Mucosa of descending colon (tissue), 3 donors: ENCODE data around the gene ARID1A. TPM values are rescaled to one million over a fixed set of nuclear protein-coding genes. Genes with fewer than 3 reads are reported as not detected.

Experiments used
- ATAC-seq: fragments of 200-7000 bp; cut with Tn5 transposase; one replicate; pipeline ENCODE4 v1.9.1; 2020; ENCODE audit warnings: mild to moderate bottlenecking, moderate library complexity
- DNase-seq, 3 donors: peaks; one replicate each; pipeline ENCODE4 v3.0.0-alpha.2; 2020
- H3K36me3 ChIP-seq: fragments of 200-600 bp; one replicate; pipeline ENCODE4 v1.8.0; 2021; ENCODE audit warnings: low read depth, mild to moderate bottlenecking
- H3K4me1 ChIP-seq: fragments of 200-600 bp; one replicate; pipeline ENCODE4 v1.8.0; 2021; ENCODE audit warnings: low read depth, mild to moderate bottlenecking
- H3K4me3 ChIP-seq: fragments of 200-600 bp; one replicate; pipeline ENCODE4 v1.8.0; 2021; ENCODE audit warnings: mild to moderate bottlenecking
- H3K9me3 ChIP-seq: fragments of 200-600 bp; one replicate; pipeline ENCODE4 v1.8.0; 2021; ENCODE audit warnings: mild to moderate bottlenecking
- intact Hi-C, 2 donors: fragments of 100-400 bp; cut with DNase I in 1 of 2; cut with micrococcal nuclease in 1 of 2; formaldehyde crosslinking; loops; one replicate each; pipeline versions ENCODE4 v1.11.0 to v1.11.1; 2022; cut with DNase I, micrococcal nuclease
- total RNA-seq, 3 donors: library from RNA; stranded (reverse); fragmentation: NEBNext Ultra II Directional in 2 of 3; extraction: Animal tissue kit (Norgen Biotek cat#: 25700) in 2 of 3; gene quantifications; one replicate each; pipeline versions ENCODE4 v1.2.1 to v1.2.4, GENCODE V29; 2021 to 2023
- TF ChIP-seq, protein P1 (sequence below): fragments of 200-600 bp; IDR thresholded peaks from one replicate; pipeline ENCODE4 v1.8.0; 2022; ENCODE audit warnings: antibody characterized with exemption, mild to moderate bottlenecking
- donor health status: DM: no; HTN: no; CAD: no; lungs with moderate emphysema.
- donor health status: DM: no; HTN: no; CAD: no.
- donor health status: DM: no; HTN: yes; CAD: no.

ARID1A gene
- total RNA-seq, 3 donors from 2014 or later, result 59.9 to 81.2 (median 65.4) TPM

DNA sequence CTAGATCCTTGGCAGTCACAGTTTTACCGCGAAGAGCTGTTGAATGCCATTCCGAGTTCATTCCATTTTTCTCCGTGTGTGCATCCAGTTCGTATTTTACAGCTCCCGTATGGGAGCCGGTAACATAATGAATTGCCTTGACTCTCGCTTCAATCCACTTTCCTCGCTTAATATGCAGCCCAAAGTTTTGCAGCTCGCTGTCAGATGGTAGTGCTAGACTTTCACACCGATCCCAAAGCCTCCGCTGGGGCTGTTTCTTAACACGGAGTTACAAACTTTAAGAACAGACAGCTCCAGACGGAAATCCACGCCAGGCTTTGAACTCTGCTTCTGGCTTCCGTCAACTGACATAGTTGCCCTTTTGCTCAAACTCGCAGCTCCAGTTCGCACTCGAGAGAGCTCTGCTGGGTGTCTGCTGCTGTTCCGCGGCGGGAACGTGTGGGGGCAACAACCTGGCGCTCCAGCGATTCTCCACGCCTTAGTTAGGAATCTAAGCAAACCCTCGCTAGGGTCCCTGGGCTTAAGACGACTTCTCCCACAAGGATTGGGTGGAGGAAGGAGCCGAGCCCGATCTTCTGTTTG lies 3.5 kb upstream of the ARID1A start:
- Histone ChIP-seq H3K4me3 (peak overlapping the region; percentile 20), H3K9me3 (no peaks in the 10 kb centered on the region), H3K4me1 (peaks cover 25% of the 10 kb centered on the region), H3K36me3 (peaks cover 3% of the 10 kb centered on the region)
- TF ChIP-seq, protein P1, sequence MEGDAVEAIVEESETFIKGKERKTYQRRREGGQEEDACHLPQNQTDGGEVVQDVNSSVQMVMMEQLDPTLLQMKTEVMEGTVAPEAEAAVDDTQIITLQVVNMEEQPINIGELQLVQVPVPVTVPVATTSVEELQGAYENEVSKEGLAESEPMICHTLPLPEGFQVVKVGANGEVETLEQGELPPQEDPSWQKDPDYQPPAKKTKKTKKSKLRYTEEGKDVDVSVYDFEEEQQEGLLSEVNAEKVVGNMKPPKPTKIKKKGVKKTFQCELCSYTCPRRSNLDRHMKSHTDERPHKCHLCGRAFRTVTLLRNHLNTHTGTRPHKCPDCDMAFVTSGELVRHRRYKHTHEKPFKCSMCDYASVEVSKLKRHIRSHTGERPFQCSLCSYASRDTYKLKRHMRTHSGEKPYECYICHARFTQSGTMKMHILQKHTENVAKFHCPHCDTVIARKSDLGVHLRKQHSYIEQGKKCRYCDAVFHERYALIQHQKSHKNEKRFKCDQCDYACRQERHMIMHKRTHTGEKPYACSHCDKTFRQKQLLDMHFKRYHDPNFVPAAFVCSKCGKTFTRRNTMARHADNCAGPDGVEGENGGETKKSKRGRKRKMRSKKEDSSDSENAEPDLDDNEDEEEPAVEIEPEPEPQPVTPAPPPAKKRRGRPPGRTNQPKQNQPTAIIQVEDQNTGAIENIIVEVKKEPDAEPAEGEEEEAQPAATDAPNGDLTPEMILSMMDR, result peak; percentile 14
- ATAC-seq, result peak; percentile 56
- intact Hi-C loops, result loop anchor here (5.0 to 10.0 kb wide), 2 partner anchors 92 to 95 kb away; partner anchors contain the start of gene PIGV (in 2 of the 2)
- peak; percentile 85 to 90 (median 88) for DNase-seq

- H3K36me3 ChIP-seq, result peaks cover 3% of the 10 kb centered on the region
- intact Hi-C loops, result loop anchor here (5.0 to 10.0 kb wide), 2 partner anchors 92 to 94 kb away; partner anchors contain the start of gene PIGV (in 2 of the 2)
- no peaks in the 10 kb centered on the region for H3K9me3 ChIP-seq
- peak; percentile 96 to 97 (median 97) for DNase-seq
- H3K4me3 ChIP-seq, result peak overlapping the region; percentile 20
- peaks cover 25% of the 10 kb centered on the region for H3K4me1 ChIP-seq
- TF ChIP-seq, protein P1, result no peak
- ATAC-seq, result peak; percentile 73
Observed at GRCh38 chr1:26692793-26693490, 2.9 kb upstream of the ARID1A start.

DNA sequence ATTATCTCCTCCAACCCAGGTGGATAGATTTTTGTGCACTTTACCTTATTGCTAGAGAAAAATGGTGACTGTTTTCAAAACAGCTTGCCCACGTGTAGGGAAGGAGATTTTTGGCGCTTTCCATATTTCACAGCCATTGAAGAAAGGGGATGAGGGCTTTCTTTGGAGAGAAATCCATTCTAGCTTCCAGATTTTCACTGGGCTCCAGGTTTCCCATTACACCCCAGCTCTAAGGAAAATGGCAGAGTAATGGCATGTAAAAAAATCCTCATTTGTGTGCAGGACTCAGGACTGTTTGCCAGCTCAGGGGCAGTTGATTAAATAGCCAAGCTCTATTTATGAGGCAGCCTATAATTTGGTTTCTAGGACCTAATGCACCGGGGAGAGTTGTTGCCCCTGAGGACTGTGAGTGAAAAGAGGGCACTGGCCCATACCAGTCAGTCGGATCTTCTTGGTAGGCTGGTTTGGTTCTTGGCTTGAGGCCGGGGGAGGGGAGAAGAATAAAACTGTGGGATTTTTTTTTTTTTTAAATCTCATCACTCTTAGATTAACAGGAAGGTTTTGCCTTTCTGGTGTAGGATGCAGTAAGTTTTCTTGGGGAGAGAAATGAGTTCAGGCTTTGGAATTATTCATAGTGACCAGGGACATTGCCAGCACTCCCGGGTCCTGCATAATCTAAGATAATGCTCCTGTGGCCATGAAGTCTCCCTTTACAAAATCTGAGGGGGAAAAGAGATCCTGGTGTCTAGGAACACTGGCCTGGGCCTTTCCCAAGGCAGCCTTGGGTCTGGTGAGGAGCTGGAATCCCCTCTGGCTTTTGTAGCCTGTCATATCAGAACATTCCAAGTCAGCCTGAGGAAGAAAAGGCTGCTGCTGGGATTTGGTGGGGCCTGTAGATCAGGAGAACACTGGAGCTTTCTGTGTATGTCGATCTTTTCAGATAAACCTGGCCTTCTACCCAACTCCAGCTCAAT lies 1.9 kb upstream of the ARID1A start:
- Histone ChIP-seq H3K4me3 (no peak overlapping the region), H3K9me3 (no peaks in the 10 kb centered on the region), H3K36me3 (peaks cover 8% of the 10 kb centered on the region), H3K4me1 (peaks cover 34% of the 10 kb centered on the region)
- intact Hi-C loops, result loop anchor here (5.0 to 10.0 kb wide), 2 partner anchors 91 to 93 kb away; partner anchors contain the start of gene PIGV (in 2 of the 2)
- no peak for DNase-seq
- TF ChIP-seq, protein P1, result no peak
- ATAC-seq, result no peak

DNA sequence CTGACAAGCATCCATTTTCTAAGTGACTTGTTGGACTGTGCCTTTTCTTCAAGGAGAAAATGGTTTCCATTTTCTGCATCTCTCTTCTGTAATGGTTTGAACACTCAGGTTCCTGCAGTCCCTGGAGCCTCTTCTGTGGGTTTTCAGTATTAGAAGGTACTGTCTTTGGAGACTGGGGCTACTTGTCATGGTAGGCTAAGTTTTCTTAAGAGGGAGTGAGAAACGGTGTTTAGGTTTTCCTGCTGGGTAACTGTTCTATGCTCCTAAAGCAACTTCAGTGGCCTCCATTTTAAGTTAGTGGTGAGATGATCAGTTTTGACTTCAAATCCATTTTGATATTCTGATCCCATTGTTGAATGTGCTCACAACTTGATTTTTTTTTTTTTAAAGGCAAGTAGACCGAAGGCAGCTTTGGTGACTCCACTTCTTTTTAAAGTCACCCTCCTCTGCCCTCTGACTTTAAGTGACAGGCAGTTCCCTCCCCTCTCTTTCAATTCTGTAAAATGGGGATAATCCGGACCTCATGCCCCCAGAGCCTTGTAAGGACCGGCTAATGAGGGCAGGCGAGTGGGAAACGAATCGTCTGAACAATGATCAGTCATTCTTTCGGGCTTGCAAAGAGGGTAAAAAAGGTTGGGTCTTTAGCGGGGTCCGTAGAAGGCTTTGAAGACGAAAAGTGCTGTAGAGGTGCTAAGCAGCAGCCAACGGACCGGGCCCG lies 1.0 kb upstream of the ARID1A start:
- Histone ChIP-seq H3K4me1 (peaks cover 44% of the 10 kb centered on the region), H3K9me3 (no peaks in the 10 kb centered on the region), H3K36me3 (peaks cover 8% of the 10 kb centered on the region), H3K4me3 (peak overlapping the region; percentile 94)
- DNase-seq (no peak), ATAC-seq (no peak)
- TF ChIP-seq, protein P1, result no peak
- intact Hi-C loops, result loop anchor here (5.0 to 10.0 kb wide), 2 partner anchors 90 to 93 kb away; partner anchors contain the start of gene PIGV (in 2 of the 2)
